GM20000 (cell line): Measurements from ENCODE around the gene SEMA3C.

Experiments used
- DNase-seq: peaks from one replicate; pipeline ENCODE4 v3.0.0; 2012; ENCODE audit warnings: low spot score
- TF ChIP-seq, protein P1 (sequence below): IDR thresholded peaks from 2 replicates; pipeline ENCODE4 v1.5.1; 2012; ENCODE audit warnings: mild to moderate bottlenecking, control low read depth; ENCODE audit errors: extremely low read depth, missing control alignments

Gene SEMA3C

DNA sequence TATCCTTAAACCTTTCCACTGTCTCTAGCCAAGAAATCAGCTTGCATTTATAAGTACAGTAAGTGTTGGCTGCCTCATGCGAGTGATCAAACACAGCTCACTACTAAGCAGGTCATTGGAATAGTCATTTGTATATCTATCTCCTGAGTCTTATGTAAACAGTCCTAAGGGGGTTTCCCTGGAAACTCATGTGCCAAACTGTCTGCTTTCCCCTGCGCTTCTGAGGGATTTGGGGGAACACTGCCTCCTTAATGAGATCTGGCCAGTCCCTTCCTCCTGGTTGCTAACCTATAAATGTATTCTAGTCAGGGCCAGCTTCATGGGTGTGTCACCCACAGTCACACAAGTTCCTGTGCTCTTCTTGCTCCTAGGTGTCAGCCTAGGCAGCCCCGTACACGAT is 147.3 kb downstream of the SEMA3C start:
- TF ChIP-seq, protein P1, sequence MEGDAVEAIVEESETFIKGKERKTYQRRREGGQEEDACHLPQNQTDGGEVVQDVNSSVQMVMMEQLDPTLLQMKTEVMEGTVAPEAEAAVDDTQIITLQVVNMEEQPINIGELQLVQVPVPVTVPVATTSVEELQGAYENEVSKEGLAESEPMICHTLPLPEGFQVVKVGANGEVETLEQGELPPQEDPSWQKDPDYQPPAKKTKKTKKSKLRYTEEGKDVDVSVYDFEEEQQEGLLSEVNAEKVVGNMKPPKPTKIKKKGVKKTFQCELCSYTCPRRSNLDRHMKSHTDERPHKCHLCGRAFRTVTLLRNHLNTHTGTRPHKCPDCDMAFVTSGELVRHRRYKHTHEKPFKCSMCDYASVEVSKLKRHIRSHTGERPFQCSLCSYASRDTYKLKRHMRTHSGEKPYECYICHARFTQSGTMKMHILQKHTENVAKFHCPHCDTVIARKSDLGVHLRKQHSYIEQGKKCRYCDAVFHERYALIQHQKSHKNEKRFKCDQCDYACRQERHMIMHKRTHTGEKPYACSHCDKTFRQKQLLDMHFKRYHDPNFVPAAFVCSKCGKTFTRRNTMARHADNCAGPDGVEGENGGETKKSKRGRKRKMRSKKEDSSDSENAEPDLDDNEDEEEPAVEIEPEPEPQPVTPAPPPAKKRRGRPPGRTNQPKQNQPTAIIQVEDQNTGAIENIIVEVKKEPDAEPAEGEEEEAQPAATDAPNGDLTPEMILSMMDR = no peak
- no peak for DNase-seq

DNA sequence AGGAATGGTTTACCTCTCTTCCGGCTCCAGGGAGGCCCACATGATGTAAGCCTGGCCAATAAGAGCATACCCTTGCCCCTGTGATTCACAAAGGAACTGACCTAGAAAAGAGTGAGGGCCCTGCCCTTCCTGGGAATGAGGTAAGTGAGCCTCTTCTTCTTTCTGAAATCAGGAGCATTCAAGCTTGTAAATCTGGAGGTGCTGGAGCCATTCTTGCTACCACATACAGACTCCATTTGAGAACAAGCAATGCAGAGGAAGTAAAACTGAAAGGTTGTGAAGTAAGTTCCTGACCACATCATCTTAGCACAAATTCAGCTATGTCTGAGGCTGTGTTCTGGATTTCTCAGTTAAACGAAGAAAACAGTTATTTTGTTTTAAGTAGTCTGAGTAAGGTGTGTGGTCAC is 148.2 kb downstream of the SEMA3C start:
- DNase-seq = peak; percentile 22
- TF ChIP-seq, protein P1 = no peak

DNA sequence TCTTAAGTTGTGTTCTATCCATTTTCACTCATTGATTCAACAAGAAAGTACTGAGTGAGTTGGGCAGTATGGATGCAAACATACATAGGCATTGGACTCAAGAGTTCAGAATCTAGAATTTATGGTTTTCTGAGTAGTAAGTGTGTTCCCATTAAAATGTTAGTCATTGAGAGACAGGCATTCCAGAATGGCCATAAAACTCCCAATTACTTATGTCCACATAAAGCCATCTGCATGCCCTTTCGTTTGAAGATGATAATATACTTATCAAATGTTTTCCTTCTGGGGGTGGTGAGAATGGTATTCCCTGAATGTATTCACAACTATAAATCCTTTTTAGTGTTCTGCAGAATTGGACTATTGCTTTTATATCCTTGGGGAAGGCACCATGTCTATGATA is 148.8 kb downstream of the SEMA3C start:
- DNase-seq = no peak

DNA sequence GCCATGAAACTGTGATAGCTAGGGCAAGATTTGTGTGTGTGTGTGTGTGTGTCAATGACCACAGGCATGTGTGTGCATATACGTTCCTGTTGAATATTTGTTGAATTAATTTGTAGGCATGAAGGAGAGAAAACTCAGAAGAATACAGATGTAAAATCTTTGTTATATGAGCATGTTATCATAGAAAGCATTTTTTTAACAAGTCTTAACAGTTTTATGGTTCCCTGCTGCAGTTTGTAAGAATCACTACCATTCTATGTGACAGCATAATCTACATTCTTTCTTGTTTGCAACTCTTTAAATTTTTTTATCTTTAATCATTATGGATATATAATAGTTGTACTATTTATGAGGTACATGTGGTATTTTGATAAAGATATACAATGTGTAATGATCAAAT is 150.1 kb downstream of the SEMA3C start:
- no peak for DNase-seq
- TF ChIP-seq, protein P1 = no peak

More for the DNA sequence above, 148.8 kb downstream of the SEMA3C start:
- TF ChIP-seq, protein P1 = no peak

DNA sequence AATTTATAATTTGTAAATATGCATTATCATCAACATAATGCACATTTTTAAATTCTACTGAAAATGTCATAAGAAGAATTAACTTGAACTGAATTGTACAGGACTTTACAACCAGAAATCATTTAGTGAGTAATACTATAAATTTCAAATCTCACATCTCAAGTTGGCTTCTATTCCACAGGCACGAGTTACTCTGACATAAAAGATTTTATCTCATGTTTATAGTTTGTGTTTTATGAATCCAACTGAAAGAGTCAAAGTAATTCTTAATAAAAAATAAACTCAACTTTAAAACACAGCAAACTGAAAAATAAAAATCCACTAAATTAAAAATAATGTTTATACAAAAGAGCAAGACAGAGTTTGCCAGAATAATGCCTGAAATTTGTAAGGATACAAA is 151.2 kb downstream of the SEMA3C start:
- TF ChIP-seq, protein P1 = no peak
- DNase-seq = no peak

DNA sequence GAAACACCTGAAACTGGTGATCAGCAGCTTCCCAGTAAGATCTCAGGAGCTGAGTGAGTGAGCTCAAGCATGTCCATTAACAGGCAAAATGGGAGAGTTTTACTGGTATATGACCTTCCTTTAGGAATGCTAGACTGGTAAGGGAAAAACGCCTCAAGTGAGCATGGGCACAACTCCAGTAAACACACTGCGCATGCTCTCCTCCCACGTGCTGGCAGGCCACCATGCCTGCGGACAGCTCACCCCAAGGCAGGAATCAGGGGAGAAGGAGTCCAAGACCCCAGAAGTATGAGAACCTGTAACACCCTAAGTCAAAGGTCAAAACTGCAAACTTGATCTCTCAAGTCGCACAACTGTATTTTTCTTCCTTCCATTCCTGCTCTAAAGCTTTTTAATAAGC is 152.1 kb downstream of the SEMA3C start:
- TF ChIP-seq, protein P1 = no peak
- DNase-seq = no peak

DNA sequence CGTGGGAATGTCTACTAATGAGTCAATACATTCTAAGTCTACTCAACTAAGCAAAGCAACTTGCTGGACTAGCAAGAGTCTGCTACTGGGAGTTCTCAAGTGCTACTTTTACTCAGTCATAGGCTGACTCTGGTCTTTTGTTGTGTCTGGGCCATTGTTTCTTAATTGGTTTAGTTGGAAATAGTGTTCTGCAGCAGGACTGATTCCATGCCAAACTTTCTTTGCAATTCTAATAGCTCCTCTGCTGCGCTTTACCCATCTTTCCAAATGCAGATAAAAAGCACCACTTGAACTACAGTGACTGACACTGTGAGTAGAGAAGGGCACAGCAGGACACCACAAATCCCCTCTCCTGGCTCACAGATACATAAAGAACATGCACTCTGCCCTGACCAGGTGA is 154.7 kb downstream of the SEMA3C start:
- TF ChIP-seq, protein P1 = no peak
- no peak for DNase-seq

DNA sequence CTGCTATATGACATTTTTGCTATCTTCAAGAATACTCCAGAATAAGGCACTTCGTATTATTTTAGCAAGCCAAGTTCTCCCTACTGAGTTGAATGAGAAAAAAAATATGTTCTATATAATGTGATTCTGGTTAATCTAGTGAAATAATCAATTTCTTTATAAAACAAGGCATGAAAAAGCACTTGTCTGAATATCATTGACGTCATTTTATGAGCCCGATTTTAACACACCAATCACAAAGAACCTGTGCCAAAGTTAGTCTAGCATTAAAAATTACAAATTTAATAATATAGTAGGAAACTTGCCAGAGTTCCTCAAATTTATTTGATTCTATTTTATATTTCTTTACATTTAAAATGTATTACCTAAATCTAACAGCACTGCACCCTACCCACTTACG is 155.1 kb downstream of the SEMA3C start:
- TF ChIP-seq, protein P1 = no peak
- no peak for DNase-seq
